ENCODE measurements around the gene HELZ.

Gene HELZ

GRCh38 chr17:67194134-67194533 is 50.9 kb downstream of the HELZ start:
- peak; percentile 61 for DNase-seq (ENCODE audit: low read depth)
- TF ChIP-seq CTCF (IDR thresholded peaks at IDR 0.05; ENCODE audit: low read length, missing control alignments), result no peak
- no peak overlapping the region for H3K4me3 ChIP-seq (replicated peaks; ENCODE audit: low read depth, low read length)

DNA sequence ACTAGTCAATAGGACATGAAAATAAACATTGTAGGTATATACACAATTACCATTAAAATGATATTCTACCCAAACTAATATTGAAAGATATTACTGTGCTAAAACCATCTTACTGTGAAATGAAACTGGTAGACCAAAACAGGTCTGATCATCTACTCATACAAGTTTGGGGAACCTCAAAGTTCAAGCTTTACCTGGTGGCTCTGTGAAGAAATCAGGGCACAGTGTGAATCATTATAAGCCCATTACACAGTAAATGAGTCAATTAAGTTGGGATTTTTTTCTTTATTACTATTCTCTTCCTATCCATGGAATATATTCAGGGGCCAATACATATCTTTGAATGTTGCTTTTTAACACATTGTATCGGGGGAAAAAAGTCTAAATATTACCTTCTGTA is 57.1 kb downstream of the HELZ start:
- no peak for DNase-seq (ENCODE audit: low read depth)
- H3K4me3 ChIP-seq (replicated peaks; ENCODE audit: low read depth, low read length), result no peak overlapping the region
- TF ChIP-seq CTCF (IDR thresholded peaks at IDR 0.05; ENCODE audit: low read length, missing control alignments), result no peak

GRCh38 chr17:67186782-67187181 is 58.2 kb downstream of the HELZ start:
- TF ChIP-seq CTCF (IDR thresholded peaks at IDR 0.05; ENCODE audit: low read length, missing control alignments), result no peak
- no peak overlapping the region for H3K4me3 ChIP-seq (replicated peaks; ENCODE audit: low read depth, low read length)
- DNase-seq (ENCODE audit: low read depth), result no peak

DNA sequence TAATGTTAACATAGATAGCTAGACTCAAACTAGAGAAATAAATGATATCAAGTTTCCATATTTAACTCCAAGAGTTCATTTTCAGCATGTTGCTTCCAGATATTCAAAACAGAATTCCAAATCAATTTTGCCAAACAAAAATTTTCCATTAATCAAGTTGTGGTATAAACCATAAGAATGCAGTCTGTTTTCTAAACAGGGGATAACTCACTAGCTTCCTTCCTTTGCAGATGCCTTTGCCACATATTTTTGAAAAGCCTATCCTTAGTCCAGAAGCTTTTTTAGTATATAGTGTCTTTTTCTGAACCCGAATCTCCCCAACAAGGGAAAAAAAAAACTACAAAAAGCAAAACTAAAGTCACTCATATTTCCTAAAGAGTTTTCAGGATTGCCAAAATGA is 61.5 kb downstream of the HELZ start:
- no peak for DNase-seq (ENCODE audit: low read depth)

GRCh38 chr17:67181825-67182224 is 63.2 kb downstream of the HELZ start:
- no peak for TF ChIP-seq CTCF (IDR thresholded peaks at IDR 0.05; ENCODE audit: low read length, missing control alignments)
- no peak overlapping the region for H3K4me3 ChIP-seq (replicated peaks; ENCODE audit: low read depth, low read length)
- no peak for DNase-seq (ENCODE audit: low read depth)

More for the DNA sequence above, 61.5 kb downstream of the HELZ start:
- TF ChIP-seq CTCF (IDR thresholded peaks at IDR 0.05; ENCODE audit: low read length, missing control alignments), result no peak
- H3K4me3 ChIP-seq (replicated peaks; ENCODE audit: low read depth, low read length), result no peak overlapping the region

DNA sequence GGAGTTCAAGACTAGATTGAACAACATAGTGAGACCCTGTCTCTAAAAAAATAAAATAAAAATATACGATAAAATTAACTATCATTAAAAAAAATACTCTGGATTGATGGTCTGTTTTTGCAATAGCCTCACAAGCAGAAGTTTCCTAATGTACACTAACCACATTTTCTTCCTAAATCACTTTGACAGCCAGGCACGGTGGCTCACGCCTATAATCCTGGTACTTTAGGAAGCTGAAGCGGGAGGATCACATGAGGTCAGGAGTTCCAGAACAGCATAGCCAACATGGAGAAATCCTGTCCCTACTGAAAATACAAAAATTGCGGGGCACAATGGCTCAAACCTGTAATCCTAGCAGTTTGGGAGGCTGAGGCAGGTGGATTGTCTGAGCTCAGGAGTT is 64.7 kb downstream of the HELZ start:
- DNase-seq (ENCODE audit: low read depth), result no peak

More for the DNA sequence above, 64.7 kb downstream of the HELZ start:
- no peak overlapping the region for H3K4me3 ChIP-seq (replicated peaks; ENCODE audit: low read depth, low read length)
- TF ChIP-seq CTCF (IDR thresholded peaks at IDR 0.05; ENCODE audit: low read length, missing control alignments), result no peak

Measured in fibroblast of pulmonary artery (primary cell).